Liver (tissue), 9 donors: ENCODE measurements around the gene ATP11A. TPM values are rescaled to one million over a fixed set of nuclear protein-coding genes. Genes with fewer than 3 reads are reported as not detected.

Source experiments
- DNase-seq: peaks from one replicate; pipeline ENCODE4 v3.0.0-alpha.2; 2017; ENCODE audit warnings: low spot score
- H3K27ac ChIP-seq, 2 donors: one replicate each; pipeline ENCODE4 v1.7.0; 2013; ENCODE audit warnings: inconsistent platforms in 2 of 2, low read length in 2 of 2, control low read depth in 1 of 2, low read depth in 1 of 2, mild to moderate bottlenecking in 1 of 2
- H3K27me3 ChIP-seq, 4 donors: one replicate each; pipeline versions ENCODE4 v1.6.1 to v1.7.0; 2013; ENCODE audit warnings: low read length in 3 of 4, inconsistent platforms in 1 of 4, mild to moderate bottlenecking in 1 of 4, moderate library complexity in 1 of 4; ENCODE audit not compliant: control insufficient read depth in 4 of 4, insufficient read depth in 4 of 4
- H3K36me3 ChIP-seq, 4 donors: one replicate each; pipeline versions ENCODE4 v1.6.1 to v1.7.0; 2013; ENCODE audit warnings: low read length in 3 of 4, mild to moderate bottlenecking in 3 of 4, low read depth in 1 of 4, moderate library complexity in 1 of 4; ENCODE audit not compliant: control insufficient read depth in 4 of 4, insufficient read depth in 3 of 4
- H3K4me1 ChIP-seq, 4 donors: one replicate each; pipeline versions ENCODE4 v1.6.1 to v1.7.0; 2013; ENCODE audit warnings: low read length in 3 of 4, mild to moderate bottlenecking in 3 of 4, moderate library complexity in 1 of 4; ENCODE audit not compliant: control insufficient read depth in 4 of 4, insufficient read depth in 4 of 4
- H3K4me3 ChIP-seq, 3 donors: one replicate each; pipeline versions ENCODE4 v1.6.1 to v1.7.0; 2013; ENCODE audit warnings: low read length in 3 of 3, control low read depth in 1 of 3, low read depth in 1 of 3, mild to moderate bottlenecking in 1 of 3
- H3K9ac ChIP-seq, 2 donors: one replicate each; pipeline ENCODE4 v1.7.0; 2013; ENCODE audit warnings: low read length in 2 of 2, mild to moderate bottlenecking in 2 of 2, moderate library complexity in 2 of 2, control low read depth in 1 of 2, low read depth in 1 of 2
- H3K9me3 ChIP-seq, 4 donors: one replicate each; pipeline versions ENCODE4 v1.6.1 to v1.7.0; 2013; ENCODE audit warnings: low read length in 3 of 4; ENCODE audit not compliant: control insufficient read depth in 4 of 4
- ATF3 ChIP-seq: IDR thresholded peaks from 2 replicates; pipeline ENCODE4 v1.6.1; 2016; ENCODE audit warnings: antibody characterized with exemption
- CTCF ChIP-seq: fragments of 150-350 bp; IDR thresholded peaks from 2 replicates; pipeline ENCODE4 v1.5.1; 2017; ENCODE audit warnings: improper control_type of control experiment, low read depth, low read length; ENCODE audit not compliant: missing input control
- FOXA1 ChIP-seq: IDR thresholded peaks from 2 replicates; pipeline ENCODE4 v1.6.1; 2016; ENCODE audit warnings: antibody characterized with exemption
- FOXA2 ChIP-seq: IDR thresholded peaks from 2 replicates; pipeline ENCODE4 v1.6.1; 2016; ENCODE audit warnings: antibody characterized with exemption
- GABPA ChIP-seq, 2 donors: IDR thresholded peaks in 1 of 2; conservative IDR thresholded peaks in 1 of 2; 2 replicates each; pipeline ENCODE4 v1.6.1; 2016; ENCODE audit warnings: antibody characterized with exemption in 2 of 2, mild to moderate bottlenecking in 1 of 2, moderate library complexity in 1 of 2
- HNF4G ChIP-seq: IDR thresholded peaks from 2 replicates; pipeline ENCODE4 v1.6.1; 2016; ENCODE audit warnings: antibody characterized with exemption
- MAX ChIP-seq: IDR thresholded peaks from 2 replicates; pipeline ENCODE4 v1.6.1; 2016; ENCODE audit warnings: antibody characterized with exemption
- NR2F2 ChIP-seq: IDR thresholded peaks from 2 replicates; pipeline ENCODE4 v1.6.1; 2016; ENCODE audit warnings: antibody characterized with exemption
- RAD21 ChIP-seq, 2 donors: IDR thresholded peaks; 2 replicates each; pipeline ENCODE4 v1.6.1; 2016; ENCODE audit warnings: antibody characterized with exemption in 2 of 2, mild to moderate bottlenecking in 2 of 2
- REST ChIP-seq: IDR thresholded peaks from 2 replicates; pipeline ENCODE4 v1.6.1; 2016; ENCODE audit warnings: antibody characterized with exemption, mild to moderate bottlenecking
- RXRA ChIP-seq, 2 donors: IDR thresholded peaks; 2 replicates each; pipeline ENCODE4 v1.6.1; 2017 to 2018; ENCODE audit warnings: antibody characterized with exemption in 2 of 2, mild to moderate bottlenecking in 1 of 2
- TAF1 ChIP-seq: conservative IDR thresholded peaks from 2 replicates; pipeline ENCODE4 v1.6.1; 2016; ENCODE audit warnings: antibody characterized with exemption, mild to moderate bottlenecking
- YY1 ChIP-seq: IDR thresholded peaks from 2 replicates; pipeline ENCODE4 v1.6.1; 2016; ENCODE audit warnings: antibody characterized with exemption, mild to moderate bottlenecking
- ZBTB33 ChIP-seq: IDR thresholded peaks from 2 replicates; pipeline ENCODE4 v1.6.1; 2016; ENCODE audit warnings: antibody characterized with exemption
- WGBS: extraction: QIAGEN DNeasy Blood & Tissue Kit; methylation state at CpG from one replicate; pipeline ENCODE4 v1.1.7; 2013; 5-methylcytosine and 5-hydroxymethylcytosine counted together
- polyA plus RNA-seq, 2 donors: library from polyadenylated mRNA; stranded (reverse) in 1 of 2; unstranded in 1 of 2; fragments of 200-250 nt in 1 of 2; fragments of >200 nt in 1 of 2; fragmentation: Nextera tagmentation in 1 of 2; extraction: Ambion mirVana in 1 of 2; gene quantifications; one replicate each; pipeline versions ENCODE4 v1.2.1 to v1.2.3, GENCODE V29; 2013 to 2015
- total RNA-seq, 2 donors: library from RNA; depleted of rRNA; stranded (reverse); fragments of >200 nt; gene quantifications; one replicate each; pipeline ENCODE4 v1.2.3, GENCODE V29; 2014
- donor health status: healthy.
- donor health status: healthy.
- donor health status: healthy.
- donor health status: healthy.
- donor health status: healthy.

Gene ATP11A
- total and polyA plus RNA-seq, 4 donors: 8.7 to 27.9 (median 13.8) TPM

- Histone ChIP-seq H3K4me1 (no peaks in the 10 kb centered on the region), H3K9ac (no peak overlapping the region), H3K36me3 (no peaks in the 10 kb centered on the region), H3K27me3 (no peaks in the 10 kb centered on the region), H3K4me3 (no peak overlapping the region), H3K9me3 (no peaks in the 10 kb centered on the region), H3K27ac (no peak overlapping the region)
- no peak for TF ChIP-seq GABPA (IDR thresholded peaks at IDR 0.05 in 1 of 2, conservative IDR thresholded peaks at IDR 0.05 in 1 of 2)
- 94% methylated on average over 13 of the region's 13 CpGs for WGBS
- no peak for DNase-seq
Measured at GRCh38 chr13:112918746-112919145, 228.9 kb downstream of the ATP11A start.

- no peak for DNase-seq
- H3K4me3 ChIP-seq: no peak overlapping the region
- TF ChIP-seq NR2F2 (no peak), GABPA (IDR thresholded peaks at IDR 0.05 in 1 of 2, conservative IDR thresholded peaks at IDR 0.05 in 1 of 2) (no peak), RXRA (IDR thresholded peaks at IDR 0.05) (no peak), CTCF (no peak)
- WGBS: 85% methylated on average over 12 of the region's 12 CpGs
- H3K9me3 ChIP-seq: no peaks in the 10 kb centered on the region
- H3K4me1 ChIP-seq: peaks cover 2 to 27% (median 21%) of the 10 kb centered on the region in 4 donors
- no peak overlapping the region for H3K9ac ChIP-seq
- H3K27me3 ChIP-seq: no peaks in the 10 kb centered on the region
- no peak overlapping the region for H3K27ac ChIP-seq
- H3K36me3 ChIP-seq: no peaks in the 10 kb centered on the region
Measured at GRCh38 chr13:112923962-112924361, 234.1 kb downstream of the ATP11A start.

GRCh38 chr13:112924365-112924764, 234.5 kb downstream of the ATP11A start:
- no peaks in the 10 kb centered on the region for H3K36me3 ChIP-seq

More at GRCh38 chr13:112924365-112924764, 234.5 kb downstream of the ATP11A start:
- Histone ChIP-seq H3K27me3 (no peaks in the 10 kb centered on the region), H3K9ac (no peak overlapping the region), H3K4me3 (no peak overlapping the region), H3K27ac (no peak overlapping the region), H3K9me3 (no peaks in the 10 kb centered on the region), H3K4me1 (peaks cover 3 to 31% (median 25%) of the 10 kb centered on the region in 4 donors)
- 93% methylated on average over 2 of the region's 2 CpGs for WGBS
- TF ChIP-seq ATF3 (no peak), FOXA1 (no peak), TAF1 (no peak), CTCF (no peak), MAX (no peak), YY1 (no peak), REST (no peak), RXRA (IDR thresholded peaks at IDR 0.05) (no peak), HNF4G (no peak), FOXA2 (no peak), RAD21 (IDR thresholded peaks at IDR 0.05) (no peak), ZBTB33 (no peak)
- DNase-seq: no peak
